NK-92 (cell line): ENCODE data around the gene OR2S2.

ENCODE experiments used
- DNase-seq: peaks from one replicate; lab custom pipeline; 2025; ENCODE audit not compliant: unreplicated experiment; lab: John Stamatoyannopoulos, UW

Gene OR2S2

DNA sequence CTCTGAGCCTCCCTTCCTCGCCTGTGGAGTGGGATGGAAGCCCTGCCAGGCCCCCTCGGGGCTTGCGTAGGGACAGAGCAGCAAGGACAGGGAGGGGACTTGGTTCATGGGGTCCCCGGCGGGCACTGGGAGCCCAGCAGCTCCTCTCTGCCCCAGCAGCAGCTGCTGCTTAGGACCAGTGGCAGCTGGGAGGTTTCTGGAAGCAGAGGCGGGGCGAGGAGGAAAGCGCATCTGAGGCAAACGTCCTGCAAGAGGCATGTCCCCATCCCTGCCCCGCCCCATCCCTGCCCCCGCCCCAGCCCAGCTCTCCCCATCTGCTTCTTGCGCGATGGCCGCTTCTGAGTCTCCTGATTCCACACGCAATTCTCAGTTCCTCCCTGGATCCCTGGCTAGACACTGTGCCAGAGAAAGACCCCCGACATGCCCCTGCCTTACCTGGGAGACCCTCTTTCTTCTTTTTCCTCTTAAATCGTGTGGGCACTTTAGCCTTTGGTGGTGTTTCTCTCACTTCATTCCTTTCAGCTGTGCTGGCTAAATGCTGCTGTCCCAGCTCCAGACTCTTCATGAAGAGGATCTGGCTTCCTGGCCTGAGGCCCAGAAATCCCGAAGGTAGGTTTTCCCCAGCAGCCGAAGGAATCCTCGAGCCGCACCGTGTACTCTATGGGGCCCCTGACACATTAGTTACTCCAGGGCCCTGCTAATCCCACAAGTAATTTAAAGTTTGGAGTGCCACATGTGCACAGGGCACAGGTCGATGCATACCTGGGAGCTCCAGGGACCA lies 4.4 kb upstream of the OR2S2 start:
- no peak for DNase-seq

DNA sequence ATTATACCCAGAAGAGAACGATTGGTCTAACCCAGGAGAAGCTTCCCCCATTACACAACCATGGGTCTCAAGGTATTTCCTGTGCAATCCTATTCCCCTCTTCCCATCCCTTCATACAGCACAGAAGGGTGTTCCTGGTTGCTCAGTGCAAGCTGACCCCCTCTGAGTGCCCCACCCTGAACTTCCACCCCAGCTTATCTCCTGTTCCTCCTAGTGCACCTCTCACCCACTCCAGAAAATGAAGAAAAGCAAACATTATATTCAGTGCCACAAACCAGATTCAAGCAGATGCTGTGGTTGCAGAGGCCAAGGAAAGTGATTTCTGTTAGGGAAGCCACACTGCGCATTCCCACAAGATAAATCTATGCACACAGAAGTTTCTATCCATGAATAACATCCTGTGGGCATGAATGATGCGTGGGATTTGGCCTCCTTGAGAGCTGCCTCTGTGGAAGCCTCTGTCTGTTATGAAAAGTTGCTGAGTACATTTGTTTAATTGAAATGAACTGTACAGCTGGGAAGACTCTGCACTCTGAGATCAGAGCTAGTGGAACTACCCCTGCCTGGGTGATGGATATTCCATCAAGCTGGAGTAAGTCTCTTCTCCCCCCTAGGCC lies 2.2 kb upstream of the OR2S2 start:
- DNase-seq: no peak

DNA sequence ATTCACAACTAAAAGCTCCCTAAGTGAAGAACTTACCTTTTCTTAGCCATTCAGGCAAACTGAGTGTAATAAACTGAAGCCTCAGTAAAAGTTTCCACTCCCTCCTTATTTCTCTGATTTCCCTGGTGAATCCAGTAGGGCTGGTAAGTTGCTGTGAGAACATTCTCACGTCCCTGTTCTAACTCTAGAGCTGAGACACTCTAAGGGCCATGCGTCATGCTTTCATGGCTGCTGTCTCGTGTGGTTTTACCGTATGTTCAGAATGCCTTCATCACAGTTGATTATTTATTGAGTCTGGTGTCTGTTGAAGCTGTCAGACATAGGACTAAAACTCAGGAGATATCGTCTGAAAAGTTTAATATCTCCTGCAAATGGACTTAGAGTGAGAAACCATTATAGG lies 1.3 kb downstream of the OR2S2 start:
- no peak for DNase-seq

DNA sequence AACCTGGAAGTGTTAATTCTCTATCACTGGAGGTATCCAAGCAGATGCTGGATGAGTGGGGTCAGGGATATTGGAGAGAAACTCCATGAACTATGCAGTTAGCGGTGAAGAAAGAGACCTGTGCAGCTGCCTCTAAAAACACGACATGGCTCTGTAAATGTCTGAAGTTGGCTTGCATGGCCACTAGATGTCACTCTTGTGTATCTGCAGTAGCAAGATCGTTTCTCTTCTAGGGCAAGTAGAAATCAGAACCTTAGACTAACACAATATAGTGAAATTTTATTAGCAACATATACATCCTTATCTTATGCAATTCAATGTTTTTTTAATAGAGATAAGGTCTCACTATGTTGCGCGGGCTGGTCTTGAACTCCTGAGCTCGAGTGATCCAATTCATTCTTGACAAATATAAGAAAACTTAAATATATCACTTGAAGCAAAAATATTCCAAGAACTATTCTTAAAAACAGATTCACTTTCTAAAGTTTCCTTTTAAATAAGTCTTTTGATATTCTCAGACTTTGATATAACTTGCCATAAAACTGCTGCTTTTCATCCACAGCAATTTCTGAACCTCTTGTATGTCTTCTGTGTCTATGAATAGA lies 2.9 kb downstream of the OR2S2 start:
- DNase-seq: no peak

DNA sequence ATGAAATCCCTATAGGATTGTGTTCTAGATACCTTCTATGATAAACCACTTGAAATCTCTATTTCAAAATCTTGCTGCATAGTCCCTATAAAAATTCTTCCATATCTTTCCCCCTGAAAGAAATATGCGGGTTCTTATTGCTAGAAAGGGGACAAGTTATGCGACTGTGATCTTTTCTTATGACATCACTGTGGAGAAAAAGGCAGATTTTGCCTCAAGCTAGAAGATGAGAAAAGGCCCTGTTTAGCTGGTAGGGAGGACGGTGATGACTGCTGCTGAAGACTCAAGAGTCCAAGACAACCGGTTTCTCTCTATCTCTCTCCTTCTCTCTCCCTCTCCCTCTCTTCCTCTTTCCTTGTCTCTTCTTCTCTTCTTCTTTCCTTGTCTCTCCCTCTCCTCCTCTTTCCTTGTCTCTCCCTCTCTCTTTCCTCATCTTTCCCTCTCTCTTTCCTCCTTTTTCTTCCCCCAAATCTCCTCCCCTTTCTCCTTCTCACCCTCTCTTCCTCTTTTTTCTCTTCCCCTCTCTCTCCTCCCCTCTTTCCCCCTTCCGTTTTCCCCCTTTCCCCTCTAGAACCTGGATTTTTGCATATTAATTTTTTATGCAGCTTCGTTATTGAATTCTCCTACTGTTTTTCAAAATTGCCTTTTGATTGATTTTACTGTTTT lies 5.3 kb downstream of the OR2S2 start:
- no peak for DNase-seq

DNA sequence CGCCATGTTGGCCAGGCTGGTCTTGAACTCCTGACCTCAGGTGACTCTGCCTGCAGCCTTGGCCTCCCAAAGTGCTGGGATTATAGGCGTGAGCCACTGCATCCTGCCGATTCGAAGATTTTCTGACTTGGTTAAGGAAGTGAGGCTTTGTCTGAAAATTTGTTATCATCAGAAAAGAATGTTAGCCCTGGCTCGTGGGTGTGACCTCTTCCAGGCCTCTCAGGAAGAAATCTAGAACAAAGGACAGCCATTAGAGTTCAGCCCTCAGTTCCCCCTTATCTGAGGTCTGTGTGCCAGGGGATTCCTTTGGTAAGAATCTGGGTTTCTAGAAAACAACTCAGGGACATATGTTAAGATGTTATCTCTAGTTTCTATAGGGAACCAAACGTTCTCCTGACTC lies 6.2 kb downstream of the OR2S2 start:
- DNase-seq: no peak

DNA sequence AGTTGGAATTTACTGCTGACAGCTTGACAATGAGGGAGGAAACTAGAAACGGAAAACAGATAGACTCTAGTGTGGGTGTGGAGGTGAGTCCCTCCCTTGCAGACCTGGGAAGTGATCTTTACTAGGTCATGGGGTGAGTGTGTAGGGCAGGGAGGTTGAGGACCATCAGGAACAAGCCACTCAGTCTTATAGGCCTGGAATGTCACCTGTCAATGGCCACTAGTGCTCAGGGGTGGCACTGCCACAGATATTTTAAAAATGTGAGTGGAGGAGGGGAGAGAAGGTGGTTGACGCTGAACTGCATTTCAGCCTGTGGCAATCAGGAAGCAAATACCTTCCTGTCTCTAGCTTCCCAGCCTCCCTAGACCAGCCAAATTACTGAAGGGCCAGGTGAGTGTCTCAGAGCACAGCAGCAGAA lies 9.0 kb downstream of the OR2S2 start:
- DNase-seq: no peak

DNA sequence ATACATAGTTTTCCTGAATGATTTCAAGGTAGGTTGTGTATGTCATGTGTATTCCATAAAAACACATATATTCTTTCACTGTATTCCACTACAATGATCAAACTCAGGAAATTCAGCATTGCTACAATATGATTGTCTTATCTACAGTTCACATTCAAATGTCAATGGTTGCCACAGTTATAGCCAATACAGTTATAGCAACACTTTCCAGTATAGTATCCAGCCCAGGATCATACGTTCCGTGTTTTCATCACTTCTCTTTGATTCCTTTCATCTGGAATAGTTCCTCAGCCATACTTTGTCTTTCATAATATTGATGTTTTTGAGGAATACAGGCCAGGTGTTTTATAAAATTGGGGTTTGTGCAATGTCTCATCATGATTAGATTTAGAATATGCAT lies 9.5 kb downstream of the OR2S2 start:
- no peak for DNase-seq

DNA sequence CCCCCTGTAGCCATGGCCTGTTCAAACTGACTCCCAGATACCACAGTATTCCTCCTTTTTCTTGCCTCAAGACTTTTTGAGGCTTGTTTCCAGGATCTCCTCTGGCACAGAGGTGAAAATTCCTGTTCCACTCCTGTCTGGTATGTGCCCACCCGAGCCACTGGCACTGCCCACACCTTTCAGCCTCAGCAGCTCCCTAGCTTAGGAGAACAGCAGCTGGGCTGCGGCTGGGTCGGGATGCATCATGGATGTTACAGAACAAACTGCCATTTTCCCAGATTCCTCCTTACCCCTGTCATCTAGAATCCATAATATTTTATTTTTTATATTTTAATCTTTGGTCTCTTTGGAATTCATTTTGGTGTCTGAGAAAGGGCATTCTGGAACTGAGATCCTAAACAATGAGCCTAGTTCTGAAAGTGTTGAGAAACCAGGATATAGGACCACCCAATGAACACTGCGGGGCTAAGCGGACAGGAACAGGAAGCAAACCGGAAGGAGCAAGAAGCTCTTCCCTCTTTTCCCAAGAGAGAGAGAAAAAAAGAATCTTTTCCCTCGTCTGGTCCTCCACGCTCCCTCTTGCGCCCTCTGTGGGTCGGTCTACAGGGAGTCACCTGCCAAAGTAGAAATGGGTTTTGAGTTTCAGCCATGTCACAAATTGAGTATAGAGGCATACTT lies 12.5 kb downstream of the OR2S2 start:
- DNase-seq: no peak

DNA sequence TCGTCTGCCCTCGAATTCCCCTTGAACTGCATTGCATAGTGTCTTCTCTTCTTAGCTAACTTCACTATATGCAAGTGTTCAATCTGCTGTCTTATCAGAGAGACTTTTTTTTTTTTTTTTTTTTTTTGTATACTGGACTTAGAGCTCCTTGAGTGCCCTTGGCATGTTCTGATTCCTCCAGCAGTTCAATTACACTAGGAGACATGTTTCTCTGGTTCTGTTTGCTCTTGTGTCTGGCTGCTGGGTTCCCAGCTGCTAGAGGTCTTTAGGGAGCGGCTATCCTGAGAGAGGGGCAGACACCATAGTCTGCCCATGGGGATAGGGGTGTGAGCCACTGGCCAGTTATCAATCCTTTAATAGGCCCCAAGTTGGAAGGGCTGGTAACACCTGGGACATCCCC lies 13.1 kb downstream of the OR2S2 start:
- DNase-seq: no peak

DNA sequence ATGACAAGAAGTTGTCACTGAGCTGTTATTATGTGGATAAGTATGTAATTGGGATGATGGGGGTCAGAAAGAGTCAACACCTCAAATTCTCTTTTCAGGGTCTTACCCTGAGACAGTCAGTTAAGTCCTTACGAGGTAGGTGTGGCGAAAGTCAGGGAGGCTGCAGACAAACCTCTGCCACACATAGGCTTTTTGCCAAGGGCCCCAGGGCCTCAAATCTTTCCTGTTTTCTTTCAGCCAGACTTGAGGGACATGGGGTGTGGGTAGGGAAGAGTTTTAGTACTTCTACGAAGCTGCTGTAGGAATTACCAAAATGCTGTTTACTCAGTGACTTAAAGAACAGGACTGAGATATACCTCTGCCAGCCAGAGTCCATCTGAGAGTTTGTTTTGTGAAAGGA lies 13.8 kb downstream of the OR2S2 start:
- DNase-seq: no peak

DNA sequence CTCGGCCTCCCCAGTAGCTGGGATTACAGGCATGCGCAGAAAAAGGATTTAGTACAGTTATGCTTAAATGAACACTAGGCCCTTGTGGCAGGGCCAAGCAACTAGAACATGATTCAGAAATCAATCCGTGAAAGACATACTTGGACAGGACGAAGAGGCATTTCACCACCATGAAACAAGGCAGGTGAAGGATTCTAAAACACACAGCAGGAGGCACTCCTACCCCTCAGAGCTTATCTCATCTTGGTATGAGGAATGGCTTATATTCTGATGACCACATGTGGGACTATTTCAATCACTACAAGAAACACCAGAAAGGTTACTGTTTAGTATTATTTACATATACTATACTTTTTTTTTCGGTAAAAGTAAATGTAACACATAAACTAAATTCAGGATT lies 15.7 kb downstream of the OR2S2 start:
- no peak for DNase-seq

DNA sequence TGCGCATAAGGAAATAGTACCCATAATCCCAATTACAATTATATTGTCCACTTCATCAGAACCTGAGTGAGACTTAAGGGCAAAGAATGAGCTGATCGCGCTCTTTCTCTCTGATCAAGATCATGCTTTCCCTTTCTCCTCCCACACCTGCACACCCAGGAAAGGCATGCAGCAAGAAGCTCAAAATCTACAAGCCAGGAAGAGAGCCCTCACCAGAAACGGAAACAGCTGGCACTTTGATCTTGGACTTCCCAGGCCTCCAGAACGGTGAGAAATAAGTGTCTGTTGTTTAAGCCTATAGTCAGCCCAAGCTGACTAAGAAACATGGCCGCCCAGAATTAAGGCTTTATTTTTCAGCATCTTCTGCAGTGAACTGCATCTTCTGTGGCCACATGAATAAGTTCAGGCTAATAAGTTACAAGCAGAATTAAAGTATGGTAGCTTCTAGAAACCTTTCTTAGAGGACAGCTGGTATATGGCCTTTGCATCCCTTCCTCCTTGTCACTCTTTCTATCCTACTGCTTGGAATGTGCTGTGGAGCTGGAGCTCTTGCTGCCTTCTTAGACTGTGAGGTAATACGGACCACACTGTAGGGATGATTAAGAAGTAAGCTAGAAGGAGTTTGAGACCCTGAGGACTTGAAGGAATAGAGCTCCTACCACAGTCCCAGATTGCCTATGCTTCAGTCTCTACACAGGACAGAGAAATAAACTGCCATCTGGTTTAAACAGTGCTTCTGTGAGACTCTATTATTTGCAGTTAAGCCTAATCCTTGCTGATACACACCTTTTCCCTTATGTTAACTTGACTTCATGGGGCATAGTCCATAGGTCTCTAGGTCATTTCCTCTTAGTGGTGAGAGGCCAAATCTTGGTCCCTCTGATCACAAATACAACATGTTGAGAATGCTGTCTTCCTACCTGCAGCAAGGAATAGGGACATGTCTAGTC lies 17.2 kb downstream of the OR2S2 start:
- DNase-seq: no peak

DNA sequence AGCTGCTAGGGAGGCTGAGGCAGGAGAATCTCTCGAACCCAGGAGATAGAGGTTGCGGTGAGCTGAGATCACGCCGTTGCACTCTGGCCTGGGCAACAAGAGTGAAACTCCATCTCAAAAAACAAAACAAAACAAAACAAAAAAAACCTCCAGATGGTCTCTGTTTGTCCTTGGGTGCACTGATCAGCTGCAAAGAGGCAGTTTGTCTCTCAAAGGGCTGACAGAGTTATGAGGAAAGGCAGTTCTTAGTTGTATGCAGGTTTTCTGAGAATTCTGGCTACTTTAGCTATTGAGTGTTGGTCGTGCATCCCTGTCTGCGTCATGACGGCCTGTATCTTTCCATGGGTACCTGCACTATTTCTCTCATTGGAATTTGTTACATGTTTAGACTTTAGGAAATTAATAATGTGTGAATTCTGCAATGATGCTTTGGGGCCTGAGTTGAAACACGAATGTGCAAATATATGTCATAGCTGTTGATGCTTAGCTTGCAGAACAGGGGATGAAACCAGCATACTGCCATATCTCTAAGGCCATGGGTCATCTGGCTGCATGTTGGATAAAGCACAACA lies 18.2 kb downstream of the OR2S2 start:
- no peak for DNase-seq

DNA sequence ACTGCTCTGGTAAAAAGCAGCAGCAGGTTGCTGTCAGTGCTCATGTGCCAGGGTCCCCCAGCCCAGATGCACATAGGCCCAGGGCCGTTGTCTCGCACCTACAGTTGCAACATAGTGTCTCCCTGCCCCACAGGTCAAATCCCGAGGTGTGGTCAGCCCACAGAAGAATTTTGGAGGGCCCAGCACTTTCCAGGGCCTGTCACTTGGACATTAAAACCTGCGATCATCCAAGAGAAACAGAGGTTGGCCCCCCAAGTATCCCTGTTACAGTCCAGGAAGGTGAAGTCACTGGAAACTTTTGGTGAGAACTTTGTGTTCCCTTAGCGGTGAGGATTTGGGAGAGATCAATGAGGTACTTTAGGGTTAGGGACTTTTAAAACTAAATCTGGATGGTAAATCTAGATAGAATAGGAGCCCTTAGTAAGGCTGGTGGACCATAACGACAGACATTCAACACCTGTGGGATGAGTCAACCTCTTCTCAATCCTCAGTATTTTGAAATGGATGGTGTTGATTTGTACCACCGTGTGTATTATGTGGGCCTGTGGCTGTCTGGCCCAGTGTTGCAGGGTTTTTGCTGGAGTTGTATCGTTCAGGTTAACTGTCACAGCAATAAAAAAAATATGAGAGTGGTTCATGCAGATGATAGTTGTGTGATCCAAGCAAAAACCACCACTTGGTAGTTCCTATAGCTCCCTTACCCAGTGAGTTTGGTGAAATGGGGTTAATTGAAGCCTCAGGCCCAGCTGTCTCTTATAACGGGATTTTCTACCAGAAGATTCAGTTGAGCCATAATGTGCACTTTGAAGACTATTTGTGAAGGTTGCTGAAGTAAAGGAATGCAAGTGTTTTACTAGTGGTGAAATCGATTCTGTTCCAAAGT lies 19.2 kb downstream of the OR2S2 start:
- DNase-seq: no peak

DNA sequence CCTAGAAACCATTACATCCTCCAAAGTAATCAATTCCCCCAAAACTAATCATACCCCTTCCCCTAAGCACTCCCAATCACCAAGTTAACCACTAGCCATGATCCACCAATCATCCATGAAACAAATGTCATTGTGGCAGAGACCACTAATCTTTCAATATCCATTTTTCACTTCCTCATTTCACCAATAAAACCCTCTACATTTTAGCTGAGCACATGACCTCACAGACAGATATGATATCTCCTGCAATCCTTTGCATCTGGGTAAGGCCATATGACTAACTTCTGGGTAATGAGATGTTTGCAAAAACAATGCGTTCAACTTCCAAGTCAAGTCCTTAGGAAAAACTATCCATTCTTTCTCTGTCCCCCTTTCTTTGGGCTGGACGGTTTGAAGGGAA lies 20.7 kb downstream of the OR2S2 start:
- no peak for DNase-seq

DNA sequence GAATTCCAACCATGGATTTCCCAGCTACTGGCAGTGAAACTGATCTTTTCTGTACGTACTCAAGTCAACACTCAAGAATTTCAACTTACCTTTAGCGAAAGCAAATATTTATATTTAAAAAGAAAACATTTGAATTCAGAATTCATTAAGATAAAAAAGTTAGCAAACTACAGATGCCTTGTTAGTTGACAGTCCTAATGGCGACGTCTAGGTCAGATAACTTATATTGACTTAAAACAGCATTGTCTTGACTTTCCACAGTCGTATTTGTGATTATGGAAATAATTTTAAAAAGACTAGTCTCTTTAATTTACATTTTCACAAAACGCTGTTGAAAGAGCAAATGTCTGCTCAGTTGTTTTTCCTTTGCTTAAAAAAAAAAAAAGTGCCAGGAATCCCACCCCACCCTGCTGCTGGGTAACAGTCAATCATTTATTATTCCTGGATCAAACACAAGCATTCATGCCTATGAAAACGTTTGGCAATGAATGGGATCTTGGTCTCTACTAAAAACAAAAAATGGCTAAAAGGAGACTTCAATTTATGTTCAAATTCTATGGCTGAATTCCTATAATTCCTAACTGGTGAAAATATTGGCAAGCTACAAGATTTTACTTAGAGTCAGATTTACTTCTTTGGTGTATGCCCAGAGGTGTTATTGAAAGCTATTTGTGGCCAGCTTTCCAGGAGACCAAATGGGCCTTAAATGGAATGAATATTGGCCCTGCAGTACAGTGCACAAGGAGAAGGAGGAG lies 22.0 kb downstream of the OR2S2 start:
- no peak for DNase-seq

DNA sequence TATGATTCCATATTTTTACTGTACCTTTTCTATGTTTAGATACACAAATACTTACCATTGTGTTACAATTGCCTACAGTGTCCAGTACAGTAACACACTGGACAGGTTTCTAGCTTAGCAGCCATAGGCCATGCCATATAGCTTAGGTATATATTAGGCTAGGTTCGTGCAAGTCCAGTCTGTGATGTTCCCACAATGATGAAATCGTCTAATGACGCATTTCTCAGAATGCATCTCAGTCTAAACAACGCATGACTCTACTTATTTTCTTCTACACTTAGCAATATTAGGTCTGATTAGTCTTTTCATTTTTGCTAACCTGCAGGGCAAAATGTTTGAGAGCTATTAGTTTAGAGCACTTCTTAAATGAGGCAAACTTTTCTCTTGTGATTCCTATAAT lies 22.7 kb downstream of the OR2S2 start:
- DNase-seq: no peak
